GM11168 (cell line): ENCODE measurements around the gene SLFN5.
"Not testable (repeated sequence)": the region's sequence is repeated elsewhere in the genome, so short reads cannot be mapped to it uniquely, and the experiment has no call there.

ENCODE experiments used
- in situ Hi-C: fragments of 300-500 bp; cut with MboI; formaldehyde crosslinking; loops from one replicate; pipeline ENCODE4 v1.12.0; 2022; ENCODE audit warnings: low sequenced_read_pairs; ENCODE audit not compliant: unreplicated experiment

Gene SLFN5

GRCh38 chr17:35242805-35243560 is at the start of gene SLFN5:
Gene SLFN5 (plus strand): TSS chr17:35243072. CDS start chr17:35258691, 15,619 bp downstream.
- in situ Hi-C loops, result no loop called here

GRCh38 chr17:35194001-35194400 is 48.9 kb upstream of the SLFN5 start, which contains the start of gene SLC35G3:
Gene SLC35G3 (minus strand): TSS chr17:35194393. CDS start chr17:35194307, 86 bp downstream.
- in situ Hi-C loops, result not testable (repeated sequence)

- in situ Hi-C loops, result not testable (repeated sequence)
Observed at GRCh38 chr17:35195062-35195461, 47.8 kb upstream of the SLFN5 start.

- in situ Hi-C loops, result not testable (repeated sequence)
Observed at GRCh38 chr17:35202582-35202981, 40.3 kb upstream of the SLFN5 start.

GRCh38 chr17:35210741-35211140 is 32.1 kb upstream of the SLFN5 start:
- in situ Hi-C loops, result no loop called here

GRCh38 chr17:35212668-35213067 is 30.2 kb upstream of the SLFN5 start:
- in situ Hi-C loops, result no loop called here

GRCh38 chr17:35213412-35213940 is 29.4 kb upstream of the SLFN5 start:
- in situ Hi-C loops, result no loop called here

GRCh38 chr17:35214192-35214591 is 28.7 kb upstream of the SLFN5 start:
- in situ Hi-C loops, result no loop called here

GRCh38 chr17:35214631-35215273 is 28.1 kb upstream of the SLFN5 start:
- in situ Hi-C loops, result no loop called here

GRCh38 chr17:35217107-35217506 is 25.8 kb upstream of the SLFN5 start:
- in situ Hi-C loops, result no loop called here

GRCh38 chr17:35218915-35219314 is 24.0 kb upstream of the SLFN5 start:
- in situ Hi-C loops, result no loop called here

GRCh38 chr17:35222452-35222851 is 20.4 kb upstream of the SLFN5 start:
- in situ Hi-C loops, result no loop called here

- in situ Hi-C loops, result no loop called here
Observed at GRCh38 chr17:35224436-35224835, 18.4 kb upstream of the SLFN5 start.

GRCh38 chr17:35227546-35227945 is 15.3 kb upstream of the SLFN5 start:
- in situ Hi-C loops, result no loop called here

- in situ Hi-C loops, result no loop called here
Observed at GRCh38 chr17:35229638-35230037, 13.2 kb upstream of the SLFN5 start.

- in situ Hi-C loops, result not testable (repeated sequence)
Observed at GRCh38 chr17:35234315-35234714, 8.6 kb upstream of the SLFN5 start.

GRCh38 chr17:35235289-35235688 is 7.6 kb upstream of the SLFN5 start:
- in situ Hi-C loops, result no loop called here

GRCh38 chr17:35235917-35236316 is 7.0 kb upstream of the SLFN5 start:
- in situ Hi-C loops, result no loop called here

- in situ Hi-C loops, result no loop called here
Observed at GRCh38 chr17:35236821-35237220, 6.1 kb upstream of the SLFN5 start.

GRCh38 chr17:35238821-35239220 is 4.1 kb upstream of the SLFN5 start:
- in situ Hi-C loops, result no loop called here

- in situ Hi-C loops, result no loop called here
Observed at GRCh38 chr17:35239823-35240222, 3.0 kb upstream of the SLFN5 start.
